ENCODE measurements around the gene CHI3L1.

The CHI3L1 gene

DNA sequence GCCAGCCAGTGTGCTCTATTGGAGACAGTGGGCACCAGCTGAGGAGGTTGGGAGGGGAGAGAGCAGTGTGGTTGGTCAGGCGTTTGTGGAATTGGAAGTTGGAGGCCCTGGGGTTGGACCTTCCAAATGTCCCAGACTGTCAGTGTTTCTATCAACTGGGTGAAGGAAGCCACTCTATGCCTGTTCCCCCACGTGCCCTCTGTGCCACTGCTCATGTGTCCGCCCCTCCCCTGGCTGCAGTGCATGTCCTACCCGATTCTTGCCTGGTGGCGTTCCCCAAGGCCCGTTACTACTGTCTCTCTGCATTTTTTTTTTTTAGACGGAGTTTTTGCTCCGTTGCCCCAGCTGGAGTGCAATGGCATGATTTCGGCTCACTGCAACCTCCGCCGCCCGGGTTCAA, 37.9 kb downstream of the CHI3L1 start:
- no peak overlapping the region for H3K4me3 ChIP-seq (ENCODE audit: control insufficient read depth, low read depth, low read length)
- TF ChIP-seq CTCF (conservative IDR thresholded peaks at IDR 0.05; ENCODE audit: control insufficient read depth, insufficient read depth, low read depth, low read length): no peak
- DNase-seq (ENCODE audit: low read depth): no peak

DNA sequence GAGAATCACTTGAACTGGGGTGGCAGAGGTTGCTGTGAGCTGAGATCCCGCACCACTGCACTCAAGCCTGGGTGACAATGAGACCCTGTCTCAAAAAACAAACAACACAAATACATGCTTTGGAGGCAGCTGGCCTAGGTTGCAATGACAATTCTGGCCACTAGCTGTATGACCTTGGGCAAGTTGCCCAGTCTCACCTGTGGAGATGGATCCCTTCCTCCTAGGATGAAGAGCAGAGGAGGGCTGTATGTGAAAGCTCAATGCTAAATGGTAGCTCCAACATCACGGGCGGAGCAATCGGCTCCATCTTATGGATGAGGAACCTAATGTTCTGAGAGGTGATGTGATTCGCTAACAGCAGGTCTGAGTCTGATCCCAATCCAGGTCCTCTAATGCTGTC, 38.4 kb downstream of the CHI3L1 start:
- DNase-seq (ENCODE audit: low read depth): no peak
- peak; percentile 30 for TF ChIP-seq CTCF (conservative IDR thresholded peaks at IDR 0.05; ENCODE audit: control insufficient read depth, insufficient read depth, low read depth, low read length)
- H3K4me3 ChIP-seq (ENCODE audit: control insufficient read depth, low read depth, low read length): no peak overlapping the region

DNA sequence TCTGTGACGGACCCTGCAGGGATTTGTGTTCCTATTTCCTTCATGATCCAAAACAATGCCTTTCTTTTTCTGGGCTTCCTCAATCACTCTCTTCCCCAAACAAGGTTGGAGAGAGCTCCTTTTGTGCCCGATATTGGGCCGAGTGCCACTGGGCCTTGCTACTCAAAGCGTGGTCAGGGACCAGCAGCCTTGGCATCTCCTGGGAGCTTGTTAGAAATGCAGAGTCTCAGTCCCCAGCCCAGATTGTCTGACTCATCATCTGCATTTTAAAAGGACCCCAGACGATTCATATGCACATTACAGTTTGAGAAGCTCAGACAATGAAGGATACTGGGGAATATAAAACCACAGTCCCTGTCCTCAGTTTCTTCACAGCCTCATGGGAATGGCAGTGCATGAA, 39.1 kb downstream of the CHI3L1 start:
- no peak for TF ChIP-seq CTCF (conservative IDR thresholded peaks at IDR 0.05; ENCODE audit: control insufficient read depth, insufficient read depth, low read depth, low read length)
- no peak overlapping the region for H3K4me3 ChIP-seq (ENCODE audit: control insufficient read depth, low read depth, low read length)
- no peak for DNase-seq (ENCODE audit: low read depth)

GRCh38 chr1:203146537-203146936, 40.0 kb downstream of the CHI3L1 start:
- H3K4me3 ChIP-seq (ENCODE audit: control insufficient read depth, low read depth, low read length): no peak overlapping the region
- TF ChIP-seq CTCF (conservative IDR thresholded peaks at IDR 0.05; ENCODE audit: control insufficient read depth, insufficient read depth, low read depth, low read length): no peak
- DNase-seq (ENCODE audit: low read depth): no peak

DNA sequence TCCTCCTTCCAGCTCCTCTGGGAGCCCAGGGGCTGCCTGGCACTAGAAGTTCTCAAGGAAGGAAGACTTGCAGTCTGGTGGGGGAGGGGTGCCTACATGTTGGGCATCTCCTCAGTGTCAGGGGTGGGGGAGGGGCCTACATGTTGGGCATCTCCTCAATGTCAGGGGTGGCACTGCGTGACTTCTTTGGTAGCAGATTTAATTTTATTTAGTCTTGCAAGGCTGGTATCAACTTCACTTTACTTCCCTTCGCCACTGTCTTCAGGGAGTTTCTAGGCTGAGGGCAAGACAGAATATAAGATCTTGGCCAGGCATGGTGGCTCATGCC, 40.5 kb downstream of the CHI3L1 start:
- no peak for TF ChIP-seq CTCF (conservative IDR thresholded peaks at IDR 0.05; ENCODE audit: control insufficient read depth, insufficient read depth, low read depth, low read length)
- H3K4me3 ChIP-seq (ENCODE audit: control insufficient read depth, low read depth, low read length): no peak overlapping the region
- no peak for DNase-seq (ENCODE audit: low read depth)

DNA sequence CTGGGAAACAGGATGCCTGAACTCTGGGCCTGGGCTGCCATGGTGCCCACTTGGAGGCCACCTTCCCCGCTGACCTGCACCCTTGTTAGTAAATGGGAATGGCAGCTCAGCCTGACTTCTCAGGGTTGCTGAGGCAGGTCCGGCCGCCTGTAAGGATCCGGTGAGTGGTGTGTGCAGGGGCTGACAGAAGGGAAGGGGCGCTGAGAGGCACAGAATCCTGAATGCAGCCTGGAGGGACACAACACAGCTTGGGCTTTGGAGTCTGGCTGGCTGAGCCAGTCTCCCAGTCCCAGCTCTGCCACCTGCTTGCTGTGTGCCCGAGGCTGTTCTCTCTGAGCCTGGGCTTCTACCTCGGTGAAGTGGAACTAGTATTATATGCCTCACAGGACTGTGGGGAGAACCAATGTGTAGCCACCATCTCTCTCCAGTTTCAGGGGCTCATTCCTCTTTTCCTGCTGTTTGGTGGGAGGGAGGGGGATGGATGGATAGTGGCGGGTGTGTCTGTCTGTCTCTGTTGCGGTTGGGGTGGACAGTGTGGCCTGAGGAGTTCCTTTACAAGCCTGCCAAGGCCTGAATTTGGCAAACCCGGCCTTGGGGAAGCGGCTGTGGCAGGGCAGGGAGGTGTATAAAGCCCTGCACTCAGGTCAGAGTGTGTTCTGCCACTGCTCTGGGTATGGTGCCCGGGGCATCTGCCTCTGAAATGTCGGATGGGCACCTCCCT, 41.0 kb downstream of the CHI3L1 start:
- no peak for DNase-seq (ENCODE audit: low read depth)
- TF ChIP-seq CTCF (conservative IDR thresholded peaks at IDR 0.05; ENCODE audit: control insufficient read depth, insufficient read depth, low read depth, low read length): no peak
- H3K4me3 ChIP-seq (ENCODE audit: control insufficient read depth, low read depth, low read length): no peak overlapping the region

DNA sequence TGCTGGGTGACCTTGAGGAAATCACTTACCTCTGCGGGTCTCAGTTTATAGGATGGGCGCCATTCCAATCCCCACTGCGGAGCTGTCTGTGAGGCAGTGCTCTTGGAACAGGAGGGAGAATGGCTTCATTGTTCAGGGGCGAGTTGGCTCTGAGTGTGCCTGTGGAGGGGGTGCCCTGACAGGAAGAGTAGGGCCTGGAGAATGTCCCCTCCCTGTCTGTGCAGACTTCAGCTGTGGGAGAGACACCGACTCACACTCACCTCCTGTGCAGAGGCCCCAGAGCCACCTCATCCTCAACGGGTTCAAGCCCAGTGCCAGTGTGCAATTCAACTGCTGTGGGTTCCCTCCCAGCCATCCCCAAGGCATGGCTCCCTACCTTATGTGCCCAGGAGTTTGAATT, 41.8 kb downstream of the CHI3L1 start:
- TF ChIP-seq CTCF (conservative IDR thresholded peaks at IDR 0.05; ENCODE audit: control insufficient read depth, insufficient read depth, low read depth, low read length): no peak
- no peak overlapping the region for H3K4me3 ChIP-seq (ENCODE audit: control insufficient read depth, low read depth, low read length)
- peak; percentile 6 for DNase-seq (ENCODE audit: low read depth)
